ENCODE measurements around the gene CIB2. TPM values are rescaled to one million over a fixed set of nuclear protein-coding genes. Genes with fewer than 3 reads are reported as not detected.
A peak's percentile ranks its signal among the peaks of the same experiment; 100 is the strongest.

The CIB2 gene
- total RNA-seq, 1 donor from 2014 or later, result 9.6 TPM

- no peak for TF ChIP-seq CTCF (IDR thresholded peaks at IDR 0.05)
- Mint-ChIP-seq H3K4me1 (ENCODE audit: unreplicated experiment) (peaks cover 14% of the 10 kb centered on the region), H3K36me3 (ENCODE audit: unreplicated experiment) (no peaks in the 10 kb centered on the region), H3K9me3 (ENCODE audit: unreplicated experiment) (no peaks in the 10 kb centered on the region), H3K27me3 (ENCODE audit: unreplicated experiment) (no peaks in the 10 kb centered on the region), H3K27ac (ENCODE audit: unreplicated experiment) (no peak overlapping the region), H3K4me3 (ENCODE audit: unreplicated experiment) (peak overlapping the region; percentile 46)
- DNase-seq (ENCODE audit: extremely low spot score, unreplicated experiment), result no peak
Observed at GRCh38 chr15:78065973-78066946, 65.0 kb downstream of the CIB2 start.

GRCh38 chr15:78065284-78065872, 65.9 kb downstream of the CIB2 start:
- no peak overlapping the region for H3K27ac Mint-ChIP-seq (ENCODE audit: unreplicated experiment)
- no peaks in the 10 kb centered on the region for H3K27me3 Mint-ChIP-seq (ENCODE audit: unreplicated experiment)
- TF ChIP-seq CTCF (IDR thresholded peaks at IDR 0.05), result no peak
- peaks cover 11% of the 10 kb centered on the region for H3K4me1 Mint-ChIP-seq (ENCODE audit: unreplicated experiment)
- H3K36me3 Mint-ChIP-seq (ENCODE audit: unreplicated experiment), result no peaks in the 10 kb centered on the region
- peak; percentile 87 for DNase-seq (ENCODE audit: extremely low spot score, unreplicated experiment)
- peak overlapping the region; percentile 46 for H3K4me3 Mint-ChIP-seq (ENCODE audit: unreplicated experiment)
- H3K9me3 Mint-ChIP-seq (ENCODE audit: unreplicated experiment), result no peaks in the 10 kb centered on the region

GRCh38 chr15:78064544-78064943, 66.7 kb downstream of the CIB2 start:
- no peak overlapping the region for H3K4me3 Mint-ChIP-seq (ENCODE audit: unreplicated experiment)
- no peak for TF ChIP-seq CTCF (IDR thresholded peaks at IDR 0.05)
- no peak for DNase-seq (ENCODE audit: extremely low spot score, unreplicated experiment)
- H3K36me3 Mint-ChIP-seq (ENCODE audit: unreplicated experiment), result no peaks in the 10 kb centered on the region
- no peak overlapping the region for H3K27ac Mint-ChIP-seq (ENCODE audit: unreplicated experiment)
- H3K4me1 Mint-ChIP-seq (ENCODE audit: unreplicated experiment), result peaks cover 14% of the 10 kb centered on the region
- H3K9me3 Mint-ChIP-seq (ENCODE audit: unreplicated experiment), result no peaks in the 10 kb centered on the region
- H3K27me3 Mint-ChIP-seq (ENCODE audit: unreplicated experiment), result no peaks in the 10 kb centered on the region

GRCh38 chr15:78063970-78064385, 67.3 kb downstream of the CIB2 start:
- Mint-ChIP-seq H3K4me1 (ENCODE audit: unreplicated experiment) (peaks cover 19% of the 10 kb centered on the region), H3K4me3 (ENCODE audit: unreplicated experiment) (no peak overlapping the region), H3K36me3 (ENCODE audit: unreplicated experiment) (peaks cover under 1% of the 10 kb centered on the region), H3K9me3 (ENCODE audit: unreplicated experiment) (no peaks in the 10 kb centered on the region), H3K27ac (ENCODE audit: unreplicated experiment) (no peak overlapping the region), H3K27me3 (ENCODE audit: unreplicated experiment) (no peaks in the 10 kb centered on the region)
- no peak for TF ChIP-seq CTCF (IDR thresholded peaks at IDR 0.05)
- no peak for DNase-seq (ENCODE audit: extremely low spot score, unreplicated experiment)

GRCh38 chr15:78063217-78063616, 68.0 kb downstream of the CIB2 start:
- peaks cover 25% of the 10 kb centered on the region for H3K4me1 Mint-ChIP-seq (ENCODE audit: unreplicated experiment)
- DNase-seq (ENCODE audit: extremely low spot score, unreplicated experiment), result no peak
- TF ChIP-seq CTCF (IDR thresholded peaks at IDR 0.05), result no peak
- H3K36me3 Mint-ChIP-seq (ENCODE audit: unreplicated experiment), result peaks cover 2% of the 10 kb centered on the region
- no peak overlapping the region for H3K27ac Mint-ChIP-seq (ENCODE audit: unreplicated experiment)
- no peaks in the 10 kb centered on the region for H3K9me3 Mint-ChIP-seq (ENCODE audit: unreplicated experiment)
- no peaks in the 10 kb centered on the region for H3K27me3 Mint-ChIP-seq (ENCODE audit: unreplicated experiment)
- no peak overlapping the region for H3K4me3 Mint-ChIP-seq (ENCODE audit: unreplicated experiment)
